SK-N-DZ (cell line): ENCODE measurements around the gene MYO5A. TPM values are rescaled to one million over a fixed set of nuclear protein-coding genes. Genes with fewer than 3 reads are reported as not detected.
"Not testable (repeated sequence)": the region's sequence is repeated elsewhere in the genome, so short reads cannot be mapped to it uniquely, and the experiment has no call there.

Source experiments
- DNase-seq: peaks from one replicate; pipeline ENCODE4 v3.0.0-alpha.2; 2015; ENCODE audit warnings: low spot score
- polyA plus RNA-seq, 2 experiments: library from polyadenylated mRNA; depleted of rRNA; stranded (reverse); fragments of >200 nt; gene quantifications; 2 replicates each; pipeline ENCODE4 v1.2.3, GENCODE V29; 2014

Gene MYO5A
- 6.5 and 8.8 TPM in 2 replicates for polyA plus RNA-seq (2014; cell fraction: cytosol; rRNA removed)
- polyA plus RNA-seq (2014; cell fraction: nucleus; rRNA removed), result 6.4 and 9.0 TPM in 2 replicates

- peak; percentile 67 for DNase-seq
Observed at GRCh38 chr15:52528564-52529340, at the start of gene MYO5A. Gene MYO5A (minus strand): TSS chr15:52528880. CDS start chr15:52528806, 74 bp downstream.

GRCh38 chr15:52576692-52577091 lies 48.0 kb upstream of the MYO5A start:
- DNase-seq, result no peak

DNA sequence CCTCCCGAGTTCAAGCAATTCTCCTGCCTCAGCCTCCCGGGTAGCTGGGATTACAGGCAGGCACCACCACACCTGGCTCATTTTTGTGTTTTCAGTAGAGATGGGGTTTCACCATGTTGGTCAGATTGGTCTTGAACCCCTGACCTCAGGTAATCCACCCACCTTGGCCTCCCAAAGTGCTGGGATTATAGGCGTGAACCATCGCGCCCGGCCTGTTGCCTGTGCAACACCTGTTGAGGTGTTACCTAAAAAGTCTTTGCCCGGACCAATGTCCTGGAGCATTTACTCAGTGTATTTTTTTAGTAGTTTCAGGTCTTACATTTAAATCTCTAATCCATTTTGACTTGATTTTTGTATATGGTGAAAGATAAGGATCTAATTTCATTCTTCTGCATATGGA lies 46.9 kb upstream of the MYO5A start:
- not testable (repeated sequence) for DNase-seq

GRCh38 chr15:52575072-52575471 lies 46.4 kb upstream of the MYO5A start:
- no peak for DNase-seq

DNA sequence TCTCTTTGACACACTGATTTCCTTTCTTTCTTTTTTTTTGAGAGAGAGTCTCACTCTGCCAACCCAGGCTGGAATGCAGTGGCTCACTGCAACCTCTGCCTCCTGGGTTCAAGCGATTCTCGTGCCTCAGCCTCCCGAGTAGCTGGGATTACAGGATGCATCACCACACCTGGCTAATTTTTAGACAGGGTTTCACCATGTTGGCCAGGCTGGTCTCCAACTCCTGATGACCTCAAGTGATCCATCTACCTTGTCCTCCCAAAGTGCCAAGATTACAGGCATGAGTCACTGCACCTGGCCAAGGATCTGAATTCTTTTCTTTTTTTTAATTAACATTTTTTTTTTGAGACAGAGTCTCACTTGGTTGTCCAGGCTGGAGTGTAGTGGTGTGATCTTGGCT lies 45.9 kb upstream of the MYO5A start:
- not testable (repeated sequence) for DNase-seq

GRCh38 chr15:52568601-52569585 lies 40.2 kb upstream of the MYO5A start, which contains the start of gene ARPP19:
Gene ARPP19 (minus strand): TSS chr15:52569030. CDS start chr15:52568892, 138 bp downstream.
- peak; percentile 96 for DNase-seq

- DNase-seq, result peak; percentile 19
Observed at GRCh38 chr15:52567871-52568600, 39.4 kb upstream of the MYO5A start.

- DNase-seq, result no peak
Observed at GRCh38 chr15:52566889-52567288, 38.2 kb upstream of the MYO5A start.

DNA sequence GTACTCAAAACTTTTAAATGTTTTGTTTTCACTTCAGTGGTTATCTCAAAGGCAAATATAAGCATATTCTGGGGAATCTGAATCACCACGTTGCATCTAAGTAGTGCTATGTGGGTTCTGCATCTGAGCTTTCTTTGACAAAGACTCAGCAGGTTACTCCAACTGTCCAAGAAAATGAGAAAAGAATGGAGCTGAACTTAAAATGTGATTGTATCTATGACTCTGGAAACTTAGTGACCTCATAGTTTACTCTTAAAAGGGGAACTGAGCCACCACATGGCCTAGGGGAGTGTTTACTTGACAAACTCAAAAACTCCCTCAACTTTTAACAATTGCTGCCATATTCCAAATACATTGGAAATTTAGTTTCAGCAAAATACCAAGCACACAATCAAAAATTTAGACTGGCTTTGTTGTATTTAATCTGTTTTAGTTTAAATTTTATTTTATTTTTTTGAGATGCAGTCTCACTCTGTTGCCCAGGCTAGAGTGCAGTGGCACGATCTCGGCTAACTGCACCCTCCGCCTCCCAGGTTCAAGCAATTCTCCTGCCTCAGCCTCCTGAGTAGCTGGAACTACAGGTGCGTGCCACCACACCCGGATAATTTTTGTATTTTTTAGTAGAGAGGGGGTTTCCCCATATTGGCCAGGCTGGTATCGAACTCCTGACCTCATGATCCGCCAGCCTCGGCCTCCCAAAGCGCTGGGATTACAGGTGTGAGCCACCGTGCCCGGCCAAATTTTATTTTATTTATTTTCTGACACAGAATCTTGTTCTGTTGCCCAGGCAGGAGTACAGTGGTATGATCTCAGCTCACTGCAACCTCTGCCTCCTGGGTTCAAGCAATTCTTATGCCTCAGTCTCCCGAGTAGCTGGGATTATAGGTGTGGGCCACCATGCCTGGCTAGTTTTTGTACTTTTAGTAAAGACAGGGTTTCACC lies 37.0 kb upstream of the MYO5A start:
- DNase-seq, result not testable (repeated sequence)

DNA sequence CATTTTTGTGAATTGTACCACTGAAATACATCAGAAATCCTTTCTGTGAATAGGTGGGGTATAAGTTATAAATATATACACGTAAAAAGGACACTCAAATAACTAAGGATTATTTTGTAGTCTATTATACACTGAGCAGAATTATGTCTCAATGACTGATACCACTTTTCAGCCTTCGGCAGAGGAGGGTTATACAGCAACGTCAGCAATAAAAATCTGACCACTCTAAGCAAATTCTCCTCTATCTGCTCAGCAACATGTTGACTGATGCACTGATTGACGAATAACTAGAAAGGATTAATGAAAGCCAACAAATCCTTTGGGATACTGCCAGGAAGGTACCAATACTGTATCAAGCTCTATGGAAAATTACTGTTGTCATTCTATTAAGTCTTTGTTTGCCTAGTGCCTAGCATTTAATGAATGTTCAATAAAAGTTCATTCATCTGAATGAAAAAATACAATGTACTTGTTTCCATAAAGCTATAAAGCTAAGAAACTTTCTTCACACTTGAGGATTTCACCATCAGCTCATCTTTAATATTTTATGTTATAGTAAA lies 34.9 kb upstream of the MYO5A start:
- DNase-seq, result no peak

DNA sequence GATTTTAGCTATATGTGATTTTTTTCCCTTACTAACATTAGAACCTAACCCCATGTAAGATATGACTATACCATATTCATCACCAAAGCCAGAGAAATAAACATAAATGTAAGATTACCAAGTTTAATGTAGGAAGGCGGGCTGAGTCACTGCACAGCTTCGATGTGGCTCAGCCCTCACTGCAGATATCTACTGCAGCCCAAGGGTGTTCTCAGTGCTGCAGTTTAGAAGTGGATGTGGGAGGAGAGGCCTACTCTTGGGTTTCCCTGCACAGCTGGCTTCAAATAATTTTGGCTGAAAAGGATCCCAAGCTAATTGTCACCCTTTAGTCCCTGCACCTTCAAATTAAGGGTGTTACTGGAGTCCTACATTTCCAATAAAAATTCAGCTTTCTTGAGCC lies 30.9 kb upstream of the MYO5A start:
- no peak for DNase-seq

DNA sequence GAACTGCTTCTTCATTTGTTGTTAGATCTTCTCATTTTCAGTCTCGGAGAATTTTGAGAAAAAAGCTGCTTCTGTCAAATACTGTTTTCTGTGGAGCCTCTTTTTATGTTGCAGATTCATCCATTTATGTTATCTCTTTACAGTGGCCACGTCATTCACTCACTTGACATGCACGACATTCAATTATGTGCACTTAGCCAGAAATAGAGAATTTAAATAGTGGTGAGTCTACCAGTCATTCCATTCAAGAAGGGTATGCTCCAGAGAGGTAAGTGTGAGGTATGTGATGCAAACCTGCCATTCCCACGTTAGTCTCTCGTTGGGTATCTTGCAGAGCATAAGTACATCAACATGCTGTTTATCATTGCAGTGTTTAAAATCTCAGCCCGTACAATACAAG lies 30.3 kb upstream of the MYO5A start:
- DNase-seq, result peak; percentile 10

- no peak for DNase-seq
Observed at GRCh38 chr15:52558196-52558595, 29.5 kb upstream of the MYO5A start.

DNA sequence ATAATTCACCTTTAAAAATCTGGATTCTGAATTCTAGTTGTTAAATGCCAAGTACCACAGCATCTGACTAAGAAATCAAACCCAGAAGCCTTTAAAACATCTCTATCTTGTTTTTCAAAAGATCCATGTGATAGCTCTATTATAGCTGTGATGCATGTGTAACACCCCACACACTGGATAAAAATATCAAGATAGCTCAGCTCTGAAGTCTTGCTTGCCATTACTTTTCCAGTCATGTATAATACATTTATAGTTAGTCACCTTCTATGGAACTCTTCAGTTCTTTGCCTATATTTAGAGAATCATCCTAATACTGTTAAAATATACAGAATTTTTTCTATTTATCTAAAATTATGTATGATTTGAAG lies 28.6 kb upstream of the MYO5A start:
- DNase-seq, result no peak

GRCh38 chr15:52556524-52557273 lies 28.0 kb upstream of the MYO5A start:
- DNase-seq, result no peak

GRCh38 chr15:52552303-52552702 lies 23.6 kb upstream of the MYO5A start:
- no peak for DNase-seq

DNA sequence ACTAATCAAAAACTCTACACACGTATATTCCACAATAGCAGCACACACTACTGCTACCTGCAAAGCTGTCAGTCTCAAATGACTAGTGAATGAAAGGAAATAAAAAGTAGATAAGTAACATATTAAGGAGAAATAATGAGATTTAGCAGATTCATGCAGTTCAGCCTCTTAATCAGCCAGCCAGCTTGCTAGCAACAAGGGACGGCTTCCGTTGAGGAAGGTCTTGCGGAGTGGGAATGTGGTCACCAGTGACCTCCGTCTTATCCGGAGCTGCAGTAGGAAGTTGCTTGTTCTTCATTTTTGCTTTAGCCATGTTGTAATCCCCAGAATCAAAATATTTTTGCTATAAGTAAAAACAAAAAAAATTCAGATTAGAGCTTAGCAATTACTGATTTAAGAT lies 23.1 kb upstream of the MYO5A start:
- DNase-seq, result no peak

GRCh38 chr15:52551186-52551585 lies 22.5 kb upstream of the MYO5A start:
- DNase-seq, result not testable (repeated sequence)

DNA sequence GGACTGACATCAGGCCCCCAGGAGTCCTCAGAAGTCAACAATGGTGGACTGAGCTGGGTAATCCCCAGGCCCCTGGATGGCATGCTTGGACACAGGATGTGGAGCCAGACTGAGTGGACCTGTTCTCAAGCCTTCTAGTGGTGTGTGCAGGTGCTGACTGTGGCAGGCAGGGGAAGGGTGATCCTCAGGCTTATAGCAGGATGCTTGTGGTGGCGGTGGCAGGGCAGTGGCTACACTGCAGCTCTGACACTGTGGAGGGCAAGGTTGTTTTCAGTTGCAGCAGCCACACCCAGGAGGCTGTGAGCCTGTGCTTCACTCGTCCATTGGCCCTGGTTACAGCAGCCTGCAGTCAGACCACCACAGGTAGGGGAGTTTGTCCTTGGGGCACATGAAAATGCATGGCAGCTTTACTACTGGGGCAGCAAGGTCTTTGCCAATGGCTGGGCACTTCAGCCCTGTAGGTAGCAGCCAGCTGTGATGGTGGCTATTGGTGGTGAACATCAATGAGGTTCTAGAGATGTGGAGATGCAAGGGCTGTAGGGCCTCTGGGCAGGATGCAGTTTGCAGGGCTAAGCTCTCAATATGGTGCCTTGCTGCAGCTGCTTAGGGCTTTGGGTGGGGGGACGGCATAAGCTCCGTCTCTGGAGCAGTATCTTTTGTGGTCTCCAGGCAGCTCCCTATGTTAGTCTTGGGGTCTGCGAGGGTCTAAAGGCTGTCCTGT lies 17.5 kb upstream of the MYO5A start:
- no peak for DNase-seq
